Measurements from ENCODE around the gene HTR3A.

- TF ChIP-seq POLR2A (IDR thresholded peaks at IDR 0.05; ENCODE audit: low read depth, low read length) (no peak), POLR2AphosphoS5 (IDR thresholded peaks at IDR 0.05; ENCODE audit: low read depth, low read length) (no peak)
These were observed 56.5 kb downstream of the HTR3A start for GRCh38 chr11:114031246-114031966.

Measured in GM12892 (cell line).